Neural cell (in vitro differentiated cells): ENCODE data around the gene TIRAP. TPM values are rescaled to one million over a fixed set of nuclear protein-coding genes. Genes with fewer than 3 reads are reported as not detected.

ENCODE experiments used
- H2AFZ ChIP-seq: fragments of 200-600, 300-800 bp; sonication (generic), shearing (Covaris generic); 2 replicates; pipeline ENCODE4 v1.6.0; 2014; ENCODE audit warnings: low read depth, mild to moderate bottlenecking, antibody characterized with exemption, low read length, moderate library complexity
- H3F3A ChIP-seq: fragments of 200-600 bp; shearing (Covaris generic); 2 replicates; pipeline ENCODE4 v1.6.1; 2016; ENCODE audit warnings: mild to moderate bottlenecking, moderate library complexity, mixed read lengths, antibody characterized with exemption, low read length; ENCODE audit not compliant: insufficient read depth, poor library complexity, severe bottlenecking
- H3K27ac ChIP-seq: fragments of 200-600, 300-800 bp; sonication (generic), shearing (Covaris generic); 2 replicates; pipeline ENCODE4 v1.5.1; 2014; ENCODE audit warnings: mild to moderate bottlenecking, low read length, moderate library complexity
- H3K27me3 ChIP-seq: fragments of 300-800, 200-600 bp; sonication (generic), shearing (Covaris generic); 2 replicates; pipeline ENCODE4 v1.6.0; 2014; ENCODE audit warnings: mild to moderate bottlenecking, low read depth, low read length, moderate library complexity; ENCODE audit not compliant: insufficient read depth
- H3K36me3 ChIP-seq: fragments of 300-800, 200-600 bp; sonication (generic), shearing (Covaris generic); 2 replicates; pipeline ENCODE4 v1.5.1; 2014; ENCODE audit warnings: mild to moderate bottlenecking, antibody characterized with exemption, low read length, moderate library complexity; ENCODE audit not compliant: insufficient read depth
- H3K4me2 ChIP-seq: fragments of 300-800, 200-600 bp; sonication (generic), shearing (Covaris generic); 2 replicates; pipeline ENCODE4 v1.6.0; 2014; ENCODE audit warnings: mild to moderate bottlenecking, low read length
- H3K4me3 ChIP-seq: fragments of 300-800, 200-600 bp; sonication (generic), shearing (Covaris generic); 2 replicates; pipeline ENCODE4 v1.5.1; 2014; ENCODE audit warnings: mild to moderate bottlenecking, low read length, moderate library complexity
- H3K79me2 ChIP-seq: fragments of 200-600 bp; shearing (Covaris generic); replicated peaks from 2 replicates; pipeline ENCODE4 v1.6.0; 2014; ENCODE audit warnings: mild to moderate bottlenecking, low read length, moderate library complexity; ENCODE audit not compliant: insufficient read depth
- H3K9ac ChIP-seq: fragments of 300-800, 200-600 bp; sonication (generic), shearing (Covaris generic); 2 replicates; pipeline ENCODE4 v1.6.1; 2016; ENCODE audit warnings: mild to moderate bottlenecking, low read length, mixed read lengths
- H3K9me2 ChIP-seq: fragments of 200-600 bp; shearing (Covaris generic); 2 replicates; pipeline ENCODE4 v1.6.1; 2016; ENCODE audit warnings: mild to moderate bottlenecking, low read length, mixed read lengths; ENCODE audit not compliant: insufficient read depth
- H3K9me3 ChIP-seq: fragments of 200-600, 300-800 bp; sonication (generic), shearing (Covaris generic); 2 replicates; pipeline ENCODE4 v1.6.1; 2016; ENCODE audit warnings: mild to moderate bottlenecking, mixed run types, low read length, moderate library complexity, mixed read lengths
- H4K20me1 ChIP-seq: fragments of 200-600 bp; shearing (Covaris generic); 2 replicates; pipeline ENCODE4 v1.6.1; 2016; ENCODE audit warnings: mild to moderate bottlenecking, mixed run types; ENCODE audit not compliant: insufficient read depth
- CTCF ChIP-seq: fragments of 450-650 bp; IDR thresholded peaks from 2 replicates; pipeline ENCODE4 v1.5.1; 2014; ENCODE audit warnings: antibody characterized with exemption, mild to moderate bottlenecking, moderate library complexity; ENCODE audit not compliant: poor library complexity, severe bottlenecking
- EP300 ChIP-seq: fragments of 450-650 bp; conservative IDR thresholded peaks from 2 replicates; pipeline ENCODE4 v1.6.1; 2014; ENCODE audit warnings: antibody characterized with exemption, mild to moderate bottlenecking, moderate library complexity; ENCODE audit not compliant: poor library complexity, severe bottlenecking
- EZH2 ChIP-seq: fragments of 200-600, 300-800 bp; shearing (Covaris generic), sonication (generic); IDR thresholded peaks from 2 replicates; pipeline ENCODE4 v1.6.1; 2014; ENCODE audit warnings: antibody characterized with exemption, low read length, borderline replicate concordance, mild to moderate bottlenecking; ENCODE audit not compliant: insufficient read depth, poor library complexity, severe bottlenecking
- MXI1 ChIP-seq: fragments of 450-650 bp; conservative IDR thresholded peaks from 2 replicates; pipeline ENCODE4 v1.6.1; 2014; ENCODE audit warnings: antibody characterized with exemption, mild to moderate bottlenecking; ENCODE audit not compliant: poor library complexity, severe bottlenecking
- POLR2AphosphoS5 ChIP-seq: IDR thresholded peaks from 2 replicates; pipeline ENCODE4 v1.6.1; 2012
- RAD21 ChIP-seq: fragments of 450-650 bp; conservative IDR thresholded peaks from 2 replicates; pipeline ENCODE4 v1.6.1; 2014; ENCODE audit warnings: antibody characterized with exemption, mild to moderate bottlenecking, moderate library complexity
- SMC3 ChIP-seq: fragments of 450-650 bp; conservative IDR thresholded peaks from 2 replicates; pipeline ENCODE4 v1.6.1; 2014; ENCODE audit warnings: antibody characterized with exemption, mild to moderate bottlenecking, moderate library complexity; ENCODE audit not compliant: poor library complexity
- TAF1 ChIP-seq: IDR thresholded peaks from 2 replicates; pipeline ENCODE4 v1.6.1; 2012; ENCODE audit warnings: low read depth
- polyA plus RNA-seq: library from polyadenylated mRNA; depleted of rRNA; stranded (reverse); fragments of >200 nt; gene quantifications from 2 replicates; pipeline ENCODE4 v1.2.3, GENCODE V29; 2014
- TF ChIP-seq, protein P1 (sequence below): IDR thresholded peaks from 2 replicates; pipeline ENCODE4 v1.6.1; 2012; ENCODE audit warnings: borderline replicate concordance

Gene TIRAP
- polyA plus RNA-seq, 1 donor from 2014 or later, result 3.6 TPM

- Histone ChIP-seq H3K27me3 (no peaks in the 10 kb centered on the region), H3K9me3 (no peaks in the 10 kb centered on the region), H3K79me2 (no peaks in the 10 kb centered on the region), H4K20me1 (no peaks in the 10 kb centered on the region), H3K4me3 (no peak overlapping the region), H2AFZ (no peak overlapping the region), H3K4me2 (no peak overlapping the region), H3K27ac (no peak overlapping the region), H3K36me3 (no peaks in the 10 kb centered on the region), H3K9me2 (no peaks in the 10 kb centered on the region), H3F3A (no peaks in the 10 kb centered on the region), H3K9ac (no peak overlapping the region)
- TF ChIP-seq TAF1, result no peak
- no peak for TF ChIP-seq EP300
- TF ChIP-seq SMC3, result no peak
- TF ChIP-seq, protein P1, sequence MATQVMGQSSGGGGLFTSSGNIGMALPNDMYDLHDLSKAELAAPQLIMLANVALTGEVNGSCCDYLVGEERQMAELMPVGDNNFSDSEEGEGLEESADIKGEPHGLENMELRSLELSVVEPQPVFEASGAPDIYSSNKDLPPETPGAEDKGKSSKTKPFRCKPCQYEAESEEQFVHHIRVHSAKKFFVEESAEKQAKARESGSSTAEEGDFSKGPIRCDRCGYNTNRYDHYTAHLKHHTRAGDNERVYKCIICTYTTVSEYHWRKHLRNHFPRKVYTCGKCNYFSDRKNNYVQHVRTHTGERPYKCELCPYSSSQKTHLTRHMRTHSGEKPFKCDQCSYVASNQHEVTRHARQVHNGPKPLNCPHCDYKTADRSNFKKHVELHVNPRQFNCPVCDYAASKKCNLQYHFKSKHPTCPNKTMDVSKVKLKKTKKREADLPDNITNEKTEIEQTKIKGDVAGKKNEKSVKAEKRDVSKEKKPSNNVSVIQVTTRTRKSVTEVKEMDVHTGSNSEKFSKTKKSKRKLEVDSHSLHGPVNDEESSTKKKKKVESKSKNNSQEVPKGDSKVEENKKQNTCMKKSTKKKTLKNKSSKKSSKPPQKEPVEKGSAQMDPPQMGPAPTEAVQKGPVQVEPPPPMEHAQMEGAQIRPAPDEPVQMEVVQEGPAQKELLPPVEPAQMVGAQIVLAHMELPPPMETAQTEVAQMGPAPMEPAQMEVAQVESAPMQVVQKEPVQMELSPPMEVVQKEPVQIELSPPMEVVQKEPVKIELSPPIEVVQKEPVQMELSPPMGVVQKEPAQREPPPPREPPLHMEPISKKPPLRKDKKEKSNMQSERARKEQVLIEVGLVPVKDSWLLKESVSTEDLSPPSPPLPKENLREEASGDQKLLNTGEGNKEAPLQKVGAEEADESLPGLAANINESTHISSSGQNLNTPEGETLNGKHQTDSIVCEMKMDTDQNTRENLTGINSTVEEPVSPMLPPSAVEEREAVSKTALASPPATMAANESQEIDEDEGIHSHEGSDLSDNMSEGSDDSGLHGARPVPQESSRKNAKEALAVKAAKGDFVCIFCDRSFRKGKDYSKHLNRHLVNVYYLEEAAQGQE, result no peak
- TF ChIP-seq EZH2, result no peak
- no peak for TF ChIP-seq RAD21
- TF ChIP-seq MXI1, result no peak
- TF ChIP-seq CTCF, result no peak
- TF ChIP-seq POLR2AphosphoS5, result no peak
These were observed 5.6 kb upstream of the TIRAP start for GRCh38 chr11:126277322-126277721.

- no peak overlapping the region for H3K27ac ChIP-seq
- H3K9me3 ChIP-seq, result no peaks in the 10 kb centered on the region
- H2AFZ ChIP-seq, result no peak overlapping the region
- H3K27me3 ChIP-seq, result no peaks in the 10 kb centered on the region
- no peaks in the 10 kb centered on the region for H4K20me1 ChIP-seq
- H3K4me3 ChIP-seq, result no peak overlapping the region
- H3F3A ChIP-seq, result no peaks in the 10 kb centered on the region
- TF ChIP-seq SMC3 (no peak), EZH2 (no peak), MXI1 (no peak), CTCF (no peak), POLR2AphosphoS5 (no peak), TAF1 (no peak), EP300 (no peak)
- TF ChIP-seq, protein P1, result no peak
- no peaks in the 10 kb centered on the region for H3K79me2 ChIP-seq
- H3K9ac ChIP-seq, result no peak overlapping the region
- H3K36me3 ChIP-seq, result no peaks in the 10 kb centered on the region
- no peaks in the 10 kb centered on the region for H3K9me2 ChIP-seq
- H3K4me2 ChIP-seq, result no peak overlapping the region
These were observed 5.1 kb upstream of the TIRAP start for GRCh38 chr11:126277780-126278179.
